H9 (cell line): ENCODE data around the gene DSCAM. TPM values are rescaled to one million over a fixed set of nuclear protein-coding genes. Genes with fewer than 3 reads are reported as not detected.

Experiments
- DNase-seq: peaks from one replicate; pipeline ENCODE4 v3.0.0-alpha.2; 2017
- H2AFZ ChIP-seq: one replicate; pipeline ENCODE4 v1.6.1; 2013; ENCODE audit warnings: mild to moderate bottlenecking, low read length, control low read depth, moderate library complexity
- H2AK5ac ChIP-seq: 2 replicates; pipeline ENCODE4 v1.6.1; 2013; ENCODE audit warnings: low read length, control low read depth, mixed read lengths; ENCODE audit not compliant: insufficient read length
- H2BK120ac ChIP-seq: one replicate; pipeline ENCODE4 v1.6.1; 2013; ENCODE audit warnings: low read depth, mild to moderate bottlenecking, low read length, control low read depth, inconsistent platforms; ENCODE audit not compliant: poor library complexity, severe bottlenecking
- H2BK12ac ChIP-seq: 2 replicates; pipeline ENCODE4 v1.6.1; 2013; ENCODE audit warnings: low read length, control low read depth, mixed read lengths, low read depth; ENCODE audit not compliant: insufficient read length
- H2BK15ac ChIP-seq: 2 replicates; pipeline ENCODE4 v1.6.1; 2013; ENCODE audit warnings: low read depth, low read length, control low read depth
- H2BK20ac ChIP-seq: one replicate; pipeline ENCODE4 v1.6.1; 2013; ENCODE audit warnings: low read depth, mild to moderate bottlenecking, low read length, control low read depth, inconsistent platforms; ENCODE audit not compliant: poor library complexity, severe bottlenecking
- H2BK5ac ChIP-seq: 2 replicates; pipeline ENCODE4 v1.6.1; 2013; ENCODE audit warnings: low read length, control low read depth, mixed read lengths; ENCODE audit not compliant: insufficient read length
- H3K14ac ChIP-seq: 2 replicates; pipeline ENCODE4 v1.6.1; 2013; ENCODE audit warnings: low read length, control low read depth; ENCODE audit not compliant: insufficient read depth
- H3K18ac ChIP-seq: 2 replicates; pipeline ENCODE4 v1.6.1; 2013; ENCODE audit warnings: low read depth, mild to moderate bottlenecking, mixed read lengths, low read length, control low read depth; ENCODE audit not compliant: insufficient read length
- H3K23ac ChIP-seq: 2 replicates; pipeline ENCODE4 v1.6.1; 2013; ENCODE audit warnings: low read length, control low read depth, mixed read lengths, low read depth; ENCODE audit not compliant: insufficient read length
- H3K23me2 ChIP-seq: 2 replicates; pipeline ENCODE4 v1.6.1; 2013; ENCODE audit warnings: low read depth, mild to moderate bottlenecking, mixed read lengths, low read length, control low read depth; ENCODE audit not compliant: insufficient read length, poor library complexity, severe bottlenecking
- H3K27ac ChIP-seq: 2 replicates; pipeline ENCODE4 v1.5.1; 2013; ENCODE audit warnings: low read length, control low read depth, mixed read lengths, low read depth; ENCODE audit not compliant: insufficient read length
- H3K27me3 ChIP-seq: 2 replicates; pipeline ENCODE4 v1.6.1; 2013; ENCODE audit warnings: low read length, control low read depth, inconsistent platforms; ENCODE audit not compliant: insufficient read depth
- H3K4ac ChIP-seq: 2 replicates; pipeline ENCODE4 v1.6.1; 2013; ENCODE audit warnings: low read depth, mild to moderate bottlenecking, control low read depth, inconsistent platforms, low read length, moderate library complexity
- H3K4me1 ChIP-seq: 2 replicates; pipeline ENCODE4 v1.6.1; 2013; ENCODE audit warnings: low read length, control low read depth, inconsistent platforms; ENCODE audit not compliant: insufficient read depth
- H3K4me2 ChIP-seq: 2 replicates; pipeline ENCODE4 v1.6.1; 2013; ENCODE audit warnings: low read length, control low read depth, mixed read lengths; ENCODE audit not compliant: insufficient read length, insufficient read depth
- H3K56ac ChIP-seq: 2 replicates; pipeline ENCODE4 v1.6.1; 2013; ENCODE audit warnings: low read depth, mild to moderate bottlenecking, mixed read lengths, low read length, control low read depth; ENCODE audit not compliant: insufficient read length
- H3K79me1 ChIP-seq: 2 replicates; pipeline ENCODE4 v1.6.1; 2013; ENCODE audit warnings: low read depth, mild to moderate bottlenecking, moderate library complexity, low read length, control low read depth, inconsistent platforms; ENCODE audit not compliant: insufficient read depth, poor library complexity, severe bottlenecking
- H3K79me2 ChIP-seq: 2 replicates; pipeline ENCODE4 v1.6.1; 2013; ENCODE audit warnings: low read length, control low read depth, inconsistent platforms; ENCODE audit not compliant: insufficient read depth
- H3K9ac ChIP-seq: 2 replicates; pipeline ENCODE4 v1.6.1; 2013; ENCODE audit warnings: low read length, control low read depth, mixed read lengths; ENCODE audit not compliant: insufficient read length; ENCODE audit errors: extremely low read depth
- H3K9me3 ChIP-seq: one replicate; pipeline ENCODE4 v1.6.1; 2013; ENCODE audit warnings: low read depth, low read length, inconsistent platforms; ENCODE audit not compliant: control insufficient read depth
- H3T11ph ChIP-seq: one replicate; pipeline ENCODE4 v1.6.1; 2013; ENCODE audit warnings: mild to moderate bottlenecking, low read length, control low read depth, inconsistent platforms
- H4K20me1 ChIP-seq: one replicate; pipeline ENCODE4 v1.6.1; 2013; ENCODE audit not compliant: control insufficient read depth, insufficient read length, insufficient read depth
- H4K5ac ChIP-seq: 2 replicates; pipeline ENCODE4 v1.6.1; 2013; ENCODE audit warnings: low read depth, mild to moderate bottlenecking, mixed read lengths, low read length, control low read depth; ENCODE audit not compliant: insufficient read length
- H4K8ac ChIP-seq: replicated peaks from 2 replicates; pipeline ENCODE4 v1.6.1; 2013; ENCODE audit warnings: low read length, control low read depth, mixed read lengths, low read depth; ENCODE audit not compliant: insufficient read length
- H4K91ac ChIP-seq: 2 replicates; pipeline ENCODE4 v1.6.1; 2013; ENCODE audit warnings: low read depth, mild to moderate bottlenecking, moderate library complexity, mixed read lengths, low read length, control low read depth; ENCODE audit not compliant: insufficient read length
- H3K27ac Mint-ChIP-seq, 3 experiments: 2 replicates in 2 of 3; 3 replicates in 1 of 3; pipeline ENCODE4 v1.8.0; 2020 to 2021; ENCODE audit warnings: mixed read lengths in 3 of 3, mild to moderate bottlenecking in 1 of 3, moderate library complexity in 1 of 3
- H3K27me3 Mint-ChIP-seq: 2 replicates; pipeline ENCODE4 v1.8.0; 2021; ENCODE audit warnings: low read depth, mild to moderate bottlenecking, moderate library complexity, mixed read lengths
- H3K36me3 Mint-ChIP-seq, 3 experiments: 2 replicates in 2 of 3; 3 replicates in 1 of 3; pipeline ENCODE4 v1.8.0; 2020 to 2021; ENCODE audit warnings: low read depth in 3 of 3, mixed read lengths in 3 of 3; ENCODE audit not compliant: insufficient read depth in 1 of 3
- H3K4me1 Mint-ChIP-seq, 2 experiments: 2 replicates each; pipeline ENCODE4 v1.8.0; 2020; ENCODE audit warnings: mixed read lengths in 2 of 2
- H3K4me3 Mint-ChIP-seq, 2 experiments: 2 replicates in 1 of 2; 3 replicates in 1 of 2; pipeline ENCODE4 v1.8.0; 2020 to 2021; ENCODE audit warnings: mild to moderate bottlenecking in 2 of 2, mixed read lengths in 2 of 2, moderate library complexity in 1 of 2
- H3K9me3 Mint-ChIP-seq, 2 experiments: 2 replicates in 1 of 2; 3 replicates in 1 of 2; pipeline ENCODE4 v1.8.0; 2020; ENCODE audit warnings: mild to moderate bottlenecking in 2 of 2, mixed read lengths in 2 of 2, moderate library complexity in 1 of 2
- WGBS: extraction: QIAGEN DNeasy Blood & Tissue Kit; methylation state at CpG from one replicate; pipeline ENCODE4 v1.1.7; 2013; ENCODE audit warnings: missing lambda C conversion rate, low lambda C conversion rate, mixed read lengths; ENCODE audit not compliant: insufficient read length; ENCODE audit errors: extremely low coverage; 5-methylcytosine and 5-hydroxymethylcytosine counted together
- total RNA-seq: library from RNA; stranded (reverse); gene quantifications from 2 replicates; pipeline ENCODE4 v1.2.1, GENCODE V29; 2021
- TF ChIP-seq, protein P1 (sequence below): fragments of 200-600 bp; sonication (generic); conservative IDR thresholded peaks from 3 replicates; pipeline ENCODE4 v1.8.0; 2021; ENCODE audit warnings: antibody characterized with exemption, mild to moderate bottlenecking

DSCAM gene
- total RNA-seq, 1 experiment from 2014 or later = 0.17 TPM

DNA sequence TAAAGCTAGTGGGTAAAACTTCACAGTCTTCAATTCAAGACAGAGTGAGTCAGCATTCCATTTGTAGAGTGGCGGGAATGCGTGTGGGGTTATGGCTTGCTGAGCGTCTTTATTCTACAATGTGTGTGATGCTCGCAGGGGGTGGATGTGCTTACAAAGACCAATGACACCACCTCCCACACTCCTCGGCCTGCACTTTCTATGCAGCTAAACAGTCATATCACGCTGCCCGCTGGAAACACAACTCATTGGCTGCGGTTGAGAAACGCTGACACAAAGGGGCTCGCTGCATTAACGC, 681.2 kb downstream of the DSCAM start:
- Histone ChIP-seq H3K23me2 (no peaks in the 10 kb centered on the region), H3K4ac (no peak overlapping the region), H2AFZ (no peak overlapping the region), H3K27ac (no peak overlapping the region), H3K79me2 (no peaks in the 10 kb centered on the region), H3K9ac (no peak overlapping the region), H3T11ph (no peak overlapping the region), H3K79me1 (no peaks in the 10 kb centered on the region), H3K56ac (no peak overlapping the region), H3K14ac (peak overlapping the region; percentile 39; the same call in 1 of the 2 replicates), H2BK5ac (no peak overlapping the region), H4K20me1 (no peaks in the 10 kb centered on the region), H4K5ac (no peak overlapping the region), H3K4me1 (peaks cover 4% of the 10 kb centered on the region; the same call in 1 of the 2 replicates), H2BK20ac (no peak overlapping the region), H3K27me3 (no peaks in the 10 kb centered on the region), H4K91ac (no peak overlapping the region), H2AK5ac (no peak overlapping the region), H4K8ac (no peak overlapping the region), H3K23ac (no peak overlapping the region), H2BK12ac (no peak overlapping the region), H3K4me2 (no peak overlapping the region), H3K9me3 (no peaks in the 10 kb centered on the region), H3K18ac (no peak overlapping the region), H2BK120ac (no peak overlapping the region), H2BK15ac (no peak overlapping the region)
- TF ChIP-seq, protein P1, sequence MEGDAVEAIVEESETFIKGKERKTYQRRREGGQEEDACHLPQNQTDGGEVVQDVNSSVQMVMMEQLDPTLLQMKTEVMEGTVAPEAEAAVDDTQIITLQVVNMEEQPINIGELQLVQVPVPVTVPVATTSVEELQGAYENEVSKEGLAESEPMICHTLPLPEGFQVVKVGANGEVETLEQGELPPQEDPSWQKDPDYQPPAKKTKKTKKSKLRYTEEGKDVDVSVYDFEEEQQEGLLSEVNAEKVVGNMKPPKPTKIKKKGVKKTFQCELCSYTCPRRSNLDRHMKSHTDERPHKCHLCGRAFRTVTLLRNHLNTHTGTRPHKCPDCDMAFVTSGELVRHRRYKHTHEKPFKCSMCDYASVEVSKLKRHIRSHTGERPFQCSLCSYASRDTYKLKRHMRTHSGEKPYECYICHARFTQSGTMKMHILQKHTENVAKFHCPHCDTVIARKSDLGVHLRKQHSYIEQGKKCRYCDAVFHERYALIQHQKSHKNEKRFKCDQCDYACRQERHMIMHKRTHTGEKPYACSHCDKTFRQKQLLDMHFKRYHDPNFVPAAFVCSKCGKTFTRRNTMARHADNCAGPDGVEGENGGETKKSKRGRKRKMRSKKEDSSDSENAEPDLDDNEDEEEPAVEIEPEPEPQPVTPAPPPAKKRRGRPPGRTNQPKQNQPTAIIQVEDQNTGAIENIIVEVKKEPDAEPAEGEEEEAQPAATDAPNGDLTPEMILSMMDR = no peak
- H3K9me3 Mint-ChIP-seq = no peaks in the 10 kb centered on the region
- peaks cover 2% of the 10 kb centered on the region; the same call in 1 of the 2 replicates for H3K27me3 Mint-ChIP-seq
- H3K27ac Mint-ChIP-seq = no peak overlapping the region
- H3K4me3 Mint-ChIP-seq = no peak overlapping the region
- peaks cover 0 to 7% (median 0%) of the 10 kb centered on the region in 3 experiments; a peak in 2 of 7 replicates for H3K36me3 Mint-ChIP-seq
- no CpG with 5 or more reads among the region's 11 CpGs for WGBS
- peaks cover 12 to 13% of the 10 kb centered on the region in 2 experiments for H3K4me1 Mint-ChIP-seq
- DNase-seq = no peak
